Vagina (tissue), 2 donors: ENCODE measurements around the gene DYNLT4. TPM values are rescaled to one million over a fixed set of nuclear protein-coding genes. Genes with fewer than 3 reads are reported as not detected.
"Not testable (repeated sequence)": the region's sequence is repeated elsewhere in the genome, so short reads cannot be mapped to it uniquely, and the experiment has no call there.

Source experiments
- DNase-seq, 2 donors: peaks; one replicate each; pipeline ENCODE4 v3.0.0-alpha.2; 2017; ENCODE audit errors: extremely low spot score in 2 of 2
- H3K27ac ChIP-seq: fragments of 200-600 bp; sonication (generic); one replicate; pipeline ENCODE4 v1.5.1; 2019
- H3K27me3 ChIP-seq: fragments of 200-600 bp; sonication (generic); one replicate; pipeline ENCODE4 v1.5.1; 2019
- H3K36me3 ChIP-seq, 2 donors: fragments of 200-600 bp; sonication (generic); one replicate each; pipeline ENCODE4 v1.5.1; 2017 to 2019
- H3K4me1 ChIP-seq: fragments of 200-600 bp; sonication (generic); one replicate; pipeline ENCODE4 v1.5.1; 2019
- H3K4me3 ChIP-seq, 2 donors: fragments of 200-600 bp; sonication (generic); 1 replicate in 1 of 2; 2 replicates in 1 of 2; pipeline ENCODE4 v1.5.1; 2016 to 2019
- H3K9me3 ChIP-seq: fragments of 200-600 bp; sonication (generic); one replicate; pipeline ENCODE4 v1.5.1; 2019
- CTCF ChIP-seq, 3 experiments: fragments of 450-650 bp in 2 of 3; fragments of 200-600 bp in 1 of 3; sonication (generic) in 1 of 3; IDR thresholded peaks; one replicate each; pipeline ENCODE4 v1.5.1; 2017 to 2019; ENCODE audit warnings: antibody characterized with exemption in 3 of 3, mild to moderate bottlenecking in 2 of 3, moderate library complexity in 2 of 3
- POLR2A ChIP-seq, 2 donors: fragments of 450-650 bp; IDR thresholded peaks; one replicate each; pipeline ENCODE4 v1.6.1; 2017; ENCODE audit warnings: antibody characterized with exemption in 2 of 2, mild to moderate bottlenecking in 2 of 2, moderate library complexity in 2 of 2
- POLR2AphosphoS5 ChIP-seq, 2 donors: sonication (generic); formaldehyde crosslinking; IDR thresholded peaks; one replicate each; pipeline ENCODE4 v1.9.0; 2017; ENCODE audit warnings: antibody characterized with exemption in 2 of 2, mild to moderate bottlenecking in 2 of 2, low read depth in 1 of 2; ENCODE audit not compliant: insufficient read depth in 1 of 2
- intact Hi-C: fragments of 100-400 bp; cut with DNase I; formaldehyde crosslinking; loops from one replicate; pipeline ENCODE4 v1.15.1; 2023
- total RNA-seq: library from RNA; depleted of rRNA; stranded (reverse); fragments of >200 nt; gene quantifications from one replicate; pipeline ENCODE4 v1.2.3, GENCODE V29; 2016

DYNLT4 gene
- total RNA-seq, 1 donor from 2014 or later: not detected

GRCh38 chr1:44817307-44817706 is 10.2 kb upstream of the DYNLT4 start:
- DNase-seq: no peak
- intact Hi-C loops: no loop called here

DNA sequence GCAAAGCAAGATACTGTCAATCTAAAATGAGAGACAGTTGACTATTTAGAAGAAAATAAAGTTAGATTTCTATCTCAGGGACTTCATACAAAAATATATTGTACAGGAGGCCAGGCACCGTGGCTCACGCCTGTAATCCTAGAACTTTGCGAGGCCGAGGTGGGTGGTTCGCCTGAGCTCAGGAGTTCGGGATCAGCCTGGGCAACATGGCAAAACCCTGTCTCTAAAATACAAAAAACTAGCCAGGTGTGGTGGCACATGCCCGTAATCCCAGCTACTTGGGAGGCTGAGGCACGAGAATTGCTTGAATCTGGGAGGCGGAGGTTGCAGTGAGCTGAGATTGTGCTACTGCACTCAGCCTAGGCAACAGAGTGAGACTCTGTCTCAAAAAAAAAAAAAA is 8.8 kb upstream of the DYNLT4 start:
- H3K36me3 ChIP-seq, H3K27me3 ChIP-seq, H3K27ac ChIP-seq, DNase-seq, intact Hi-C loops, H3K9me3 ChIP-seq, H3K4me3 ChIP-seq: not testable (repeated sequence)
- H3K4me1 ChIP-seq: peaks cover 55% of the 10 kb centered on the region

More at GRCh38 chr1:44817307-44817706, 10.2 kb upstream of the DYNLT4 start:
- Histone ChIP-seq H3K9me3 (no peaks in the 10 kb centered on the region), H3K36me3 (no peaks in the 10 kb centered on the region), H3K4me1 (peaks cover 46% of the 10 kb centered on the region), H3K27me3 (no peaks in the 10 kb centered on the region), H3K4me3 (no peak overlapping the region), H3K27ac (peak overlapping the region; percentile 16)
- TF ChIP-seq CTCF (IDR thresholded peaks at IDR 0.05): no peak
- peak in 1 of 2 donors; percentile 23 for TF ChIP-seq POLR2AphosphoS5 (IDR thresholded peaks at IDR 0.05; ENCODE audit: insufficient read depth in 1 of 2, low read depth in 1 of 2)
- TF ChIP-seq POLR2A (IDR thresholded peaks at IDR 0.05): no peak

GRCh38 chr1:44812822-44813543 is 5.8 kb upstream of the DYNLT4 start:
- DNase-seq: peak in 1 of 2 donors; percentile 85
- Histone ChIP-seq H3K9me3 (no peaks in the 10 kb centered on the region), H3K27me3 (no peaks in the 10 kb centered on the region), H3K4me1 (peaks cover 67% of the 10 kb centered on the region), H3K27ac (peak overlapping the region; percentile 100), H3K4me3 (peak overlapping the region; percentile 47 to 67), H3K36me3 (no peaks in the 10 kb centered on the region)
- intact Hi-C loops: no loop called here
- no peak for TF ChIP-seq CTCF (IDR thresholded peaks at IDR 0.05)
- no peak for TF ChIP-seq POLR2AphosphoS5 (IDR thresholded peaks at IDR 0.05; ENCODE audit: insufficient read depth in 1 of 2, low read depth in 1 of 2)
- TF ChIP-seq POLR2A (IDR thresholded peaks at IDR 0.05): no peak

DNA sequence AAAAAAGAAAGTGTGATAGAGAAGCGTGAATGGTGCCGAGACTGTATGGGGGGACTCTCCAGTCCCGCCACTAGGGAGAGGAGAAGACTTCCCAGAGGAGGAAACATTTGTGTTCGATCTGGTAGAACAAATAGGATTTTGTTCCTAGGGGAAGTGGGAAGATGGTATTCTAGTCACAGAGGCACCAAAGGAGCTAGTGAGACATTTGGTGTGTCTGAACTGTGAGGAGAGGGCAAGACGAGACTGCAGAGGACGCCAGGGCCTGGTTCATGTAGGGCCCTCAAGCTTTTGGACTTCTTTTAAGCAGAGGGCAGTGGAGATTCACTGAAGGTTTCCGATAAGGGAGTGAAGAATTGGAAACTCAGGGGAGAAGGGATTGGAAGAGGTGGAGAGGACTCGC is 4.1 kb upstream of the DYNLT4 start:
- DNase-seq: no peak
- Histone ChIP-seq H3K4me1 (peaks cover 84% of the 10 kb centered on the region), H3K9me3 (no peaks in the 10 kb centered on the region), H3K27me3 (no peaks in the 10 kb centered on the region), H3K27ac (peak overlapping the region; percentile 100), H3K36me3 (peaks cover 0 to 3% of the 10 kb centered on the region in 2 donors), H3K4me3 (no peak overlapping the region)
- intact Hi-C loops: no loop called here
- no peak for TF ChIP-seq POLR2A (IDR thresholded peaks at IDR 0.05)

- Histone ChIP-seq H3K27ac (peak overlapping the region; percentile 100), H3K4me1 (peaks cover 89% of the 10 kb centered on the region)
- H3K27me3 ChIP-seq, H3K9me3 ChIP-seq, intact Hi-C loops, DNase-seq, H3K4me3 ChIP-seq, H3K36me3 ChIP-seq: not testable (repeated sequence)
Observed at GRCh38 chr1:44810762-44811105, 3.6 kb upstream of the DYNLT4 start.

- Histone ChIP-seq H3K4me1 (peaks cover 93% of the 10 kb centered on the region), H3K27me3 (no peaks in the 10 kb centered on the region), H3K4me3 (peak overlapping the region; percentile 31 to 36), H3K36me3 (peaks cover 0 to 11% of the 10 kb centered on the region in 2 donors), H3K9me3 (no peaks in the 10 kb centered on the region), H3K27ac (peak overlapping the region; percentile 100)
- TF ChIP-seq CTCF (IDR thresholded peaks at IDR 0.05) (no peak), POLR2AphosphoS5 (IDR thresholded peaks at IDR 0.05; ENCODE audit: insufficient read depth in 1 of 2, low read depth in 1 of 2) (no peak), POLR2A (IDR thresholded peaks at IDR 0.05) (no peak)
- intact Hi-C loops: no loop called here
- DNase-seq: no peak
Observed at GRCh38 chr1:44810101-44810761, 3.1 kb upstream of the DYNLT4 start.
